Astrocyte (in vitro differentiated cells and primary cell): ENCODE results near the gene ABCF2. TPM values are rescaled to one million over a fixed set of nuclear protein-coding genes. Genes with fewer than 3 reads are reported as not detected.

Source experiments
- DNase-seq: peaks from one replicate; pipeline ENCODE4 v3.0.0-alpha.2; 2010; ENCODE audit warnings: low read depth
- FAIRE-seq: peaks from 2 replicates; lab custom pipeline; 2011; peaks lifted over from hg19 to GRCh38; lab: Jason Lieb, UNC
- H2AFZ ChIP-seq: 2 replicates; pipeline ENCODE4 v1.6.0; 2012; ENCODE audit warnings: low read depth, low read length, inconsistent platforms
- H3K27ac ChIP-seq: 2 replicates; pipeline ENCODE4 v1.5.1; 2011; ENCODE audit warnings: low read depth, low read length, inconsistent platforms
- H3K27me3 ChIP-seq: 2 replicates; pipeline ENCODE4 v1.6.0; 2011; ENCODE audit warnings: low read length, inconsistent platforms; ENCODE audit not compliant: insufficient read depth
- H3K36me3 ChIP-seq: 2 replicates; pipeline ENCODE4 v1.5.1; 2011; ENCODE audit warnings: low read length, inconsistent platforms; ENCODE audit not compliant: insufficient read depth
- H3K4me1 ChIP-seq: 2 replicates; pipeline ENCODE4 v1.5.1; 2011; ENCODE audit warnings: low read length, inconsistent platforms; ENCODE audit not compliant: insufficient read depth
- H3K4me2 ChIP-seq: 2 replicates; pipeline ENCODE4 v1.6.0; 2012; ENCODE audit warnings: low read length, inconsistent platforms
- H3K4me3 ChIP-seq: 2 replicates; pipeline ENCODE4 v1.5.1; 2011; ENCODE audit warnings: low read depth, mild to moderate bottlenecking, low read length, inconsistent platforms; ENCODE audit not compliant: insufficient read depth
- H3K79me2 ChIP-seq: 2 replicates; pipeline ENCODE4 v1.6.0; 2012; ENCODE audit warnings: mild to moderate bottlenecking, low read length, inconsistent platforms; ENCODE audit not compliant: insufficient read depth
- H3K9ac ChIP-seq: 2 replicates; pipeline ENCODE4 v1.6.0; 2012; ENCODE audit warnings: mild to moderate bottlenecking, low read length, inconsistent platforms
- H3K9me3 ChIP-seq: 2 replicates; pipeline ENCODE4 v1.5.1; 2012; ENCODE audit warnings: low read depth, mild to moderate bottlenecking, low read length, inconsistent platforms; ENCODE audit not compliant: insufficient read depth
- H4K20me1 ChIP-seq: 2 replicates; pipeline ENCODE4 v1.6.0; 2012; ENCODE audit warnings: low read length, inconsistent platforms; ENCODE audit not compliant: insufficient read depth
- H3K27ac Mint-ChIP-seq: one replicate; pipeline ENCODE4 v1.8.0; 2021; ENCODE audit warnings: mild to moderate bottlenecking, mixed read lengths; ENCODE audit not compliant: unreplicated experiment
- H3K27me3 Mint-ChIP-seq: one replicate; pipeline ENCODE4 v1.8.0; 2021; ENCODE audit warnings: low read depth, mixed read lengths; ENCODE audit not compliant: unreplicated experiment
- H3K36me3 Mint-ChIP-seq: one replicate; pipeline ENCODE4 v1.8.0; 2021; ENCODE audit warnings: low read depth, mixed read lengths; ENCODE audit not compliant: unreplicated experiment
- H3K4me1 Mint-ChIP-seq: one replicate; pipeline ENCODE4 v1.8.0; 2021; ENCODE audit warnings: low read depth, mixed read lengths; ENCODE audit not compliant: unreplicated experiment
- H3K4me3 Mint-ChIP-seq: one replicate; pipeline ENCODE4 v1.8.0; 2021; ENCODE audit warnings: mild to moderate bottlenecking, moderate library complexity, mixed read lengths; ENCODE audit not compliant: unreplicated experiment
- H3K9me3 Mint-ChIP-seq: one replicate; pipeline ENCODE4 v1.8.0; 2021; ENCODE audit warnings: mild to moderate bottlenecking, mixed read lengths; ENCODE audit not compliant: unreplicated experiment
- CTCF ChIP-seq: IDR thresholded peaks from 2 replicates; pipeline ENCODE4 v1.5.1; 2011; ENCODE audit warnings: low read depth, mild to moderate bottlenecking, inconsistent platforms, low read length, moderate library complexity; ENCODE audit not compliant: insufficient read depth
- EZH2 ChIP-seq: IDR thresholded peaks from 2 replicates; pipeline ENCODE4 v1.6.1; 2012; ENCODE audit warnings: mild to moderate bottlenecking, low read length, inconsistent platforms; ENCODE audit not compliant: insufficient read depth
- total RNA-seq: library from RNA; stranded (reverse); gene quantifications from 2 replicates; pipeline ENCODE4 v1.2.1, GENCODE V29; 2021

ABCF2 gene
- total RNA-seq, 1 donor from 2014 or later: 53.2 TPM

GRCh38 chr7:151238190-151238810 lies 11.3 kb upstream of the ABCF2 start:
- no peak for TF ChIP-seq EZH2
- no peaks in the 10 kb centered on the region for H3K27me3 Mint-ChIP-seq
- no peak overlapping the region for H3K4me2 ChIP-seq
- no peaks in the 10 kb centered on the region for H3K9me3 Mint-ChIP-seq
- peaks cover 99% of the 10 kb centered on the region for H4K20me1 ChIP-seq
- no peaks in the 10 kb centered on the region for H3K9me3 ChIP-seq
- DNase-seq (no peak), FAIRE-seq (no peak)
- peaks cover 13% of the 10 kb centered on the region for H3K4me1 ChIP-seq
- H3K4me3 Mint-ChIP-seq: no peak overlapping the region
- peaks cover 23% of the 10 kb centered on the region for H3K36me3 Mint-ChIP-seq
- H3K27me3 ChIP-seq: no peaks in the 10 kb centered on the region
- no peak overlapping the region for H3K27ac Mint-ChIP-seq
- H3K4me3 ChIP-seq: no peak overlapping the region
- no peak overlapping the region for H3K27ac ChIP-seq
- peaks cover 19% of the 10 kb centered on the region for H3K4me1 Mint-ChIP-seq
- no peak overlapping the region for H3K9ac ChIP-seq
- peaks cover 43% of the 10 kb centered on the region for H3K36me3 ChIP-seq
- no peak overlapping the region for H2AFZ ChIP-seq
- H3K79me2 ChIP-seq: peaks cover 69% of the 10 kb centered on the region

- Histone ChIP-seq H3K9me3 (no peaks in the 10 kb centered on the region), H3K27ac (no peak overlapping the region), H3K27me3 (no peaks in the 10 kb centered on the region), H2AFZ (no peak overlapping the region), H4K20me1 (peaks cover 94% of the 10 kb centered on the region), H3K4me2 (no peak overlapping the region), H3K79me2 (peaks cover 76% of the 10 kb centered on the region), H3K4me1 (peaks cover 14% of the 10 kb centered on the region), H3K4me3 (no peak overlapping the region), H3K9ac (no peak overlapping the region), H3K36me3 (peaks cover 42% of the 10 kb centered on the region)
- Mint-ChIP-seq H3K4me3 (no peak overlapping the region), H3K9me3 (no peaks in the 10 kb centered on the region), H3K27ac (no peak overlapping the region), H3K27me3 (no peaks in the 10 kb centered on the region), H3K36me3 (peaks cover 25% of the 10 kb centered on the region), H3K4me1 (peaks cover 17% of the 10 kb centered on the region)
- no peak for FAIRE-seq
- TF ChIP-seq EZH2 (no peak), CTCF (no peak)
- no peak for DNase-seq
These were observed 10.5 kb upstream of the ABCF2 start for GRCh38 chr7:151237244-151238189.

- H4K20me1 ChIP-seq: peaks cover 83% of the 10 kb centered on the region
- peaks cover 38% of the 10 kb centered on the region for H3K36me3 ChIP-seq
- no peak overlapping the region for H3K4me3 ChIP-seq
- H3K9me3 ChIP-seq: no peaks in the 10 kb centered on the region
- no peak overlapping the region for H3K27ac Mint-ChIP-seq
- peaks cover 20% of the 10 kb centered on the region for H3K4me1 Mint-ChIP-seq
- no peaks in the 10 kb centered on the region for H3K9me3 Mint-ChIP-seq
- H3K4me1 ChIP-seq: peaks cover 21% of the 10 kb centered on the region
- H3K36me3 Mint-ChIP-seq: peaks cover 21% of the 10 kb centered on the region
- peaks cover 83% of the 10 kb centered on the region for H3K79me2 ChIP-seq
- no peak for DNase-seq
- H2AFZ ChIP-seq: no peak overlapping the region
- TF ChIP-seq CTCF (no peak), EZH2 (no peak)
- H3K27ac ChIP-seq: no peak overlapping the region
- H3K9ac ChIP-seq: no peak overlapping the region
- FAIRE-seq: no peak
- no peaks in the 10 kb centered on the region for H3K27me3 Mint-ChIP-seq
- H3K27me3 ChIP-seq: no peaks in the 10 kb centered on the region
- H3K4me3 Mint-ChIP-seq: no peak overlapping the region
- no peak overlapping the region for H3K4me2 ChIP-seq
These were observed 9.4 kb upstream of the ABCF2 start for GRCh38 chr7:151236406-151236805.
